ENCODE data around the gene TEX36.

Gene TEX36

DNA sequence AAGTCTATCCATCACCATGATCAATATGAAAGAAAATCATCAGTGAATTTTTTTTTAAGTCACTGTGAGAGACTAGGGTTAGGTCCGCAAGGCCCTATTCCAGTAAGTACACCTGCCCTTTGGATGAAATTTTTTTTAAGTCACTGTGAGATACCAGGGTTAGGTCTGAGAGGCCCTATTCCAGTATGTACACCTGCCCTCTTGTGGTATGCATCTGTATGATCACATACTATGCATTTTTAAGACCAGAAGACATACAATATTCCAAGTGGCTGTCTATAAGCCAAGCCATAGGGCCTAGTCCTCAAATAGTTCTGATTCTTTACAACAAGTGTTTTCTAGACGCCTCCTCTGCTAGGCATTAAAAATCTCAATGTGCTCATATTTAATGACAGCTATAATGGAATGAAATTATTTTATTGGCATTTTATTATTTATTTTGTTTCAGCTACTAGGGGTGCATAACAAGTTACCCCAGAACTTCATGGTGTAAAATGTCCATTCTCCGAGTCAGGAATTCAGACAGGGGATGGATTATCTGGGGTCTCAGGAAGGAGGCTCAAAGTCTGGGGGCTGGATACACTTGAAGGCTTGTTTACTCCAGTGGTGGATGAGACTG is 53.1 kb downstream of the TEX36 start:
- peak; percentile 46 for DNase-seq (ENCODE audit: low read depth)
- no peak overlapping the region for H3K4me3 ChIP-seq (ENCODE audit: low read depth, low read length)
- TF ChIP-seq, protein P1, sequence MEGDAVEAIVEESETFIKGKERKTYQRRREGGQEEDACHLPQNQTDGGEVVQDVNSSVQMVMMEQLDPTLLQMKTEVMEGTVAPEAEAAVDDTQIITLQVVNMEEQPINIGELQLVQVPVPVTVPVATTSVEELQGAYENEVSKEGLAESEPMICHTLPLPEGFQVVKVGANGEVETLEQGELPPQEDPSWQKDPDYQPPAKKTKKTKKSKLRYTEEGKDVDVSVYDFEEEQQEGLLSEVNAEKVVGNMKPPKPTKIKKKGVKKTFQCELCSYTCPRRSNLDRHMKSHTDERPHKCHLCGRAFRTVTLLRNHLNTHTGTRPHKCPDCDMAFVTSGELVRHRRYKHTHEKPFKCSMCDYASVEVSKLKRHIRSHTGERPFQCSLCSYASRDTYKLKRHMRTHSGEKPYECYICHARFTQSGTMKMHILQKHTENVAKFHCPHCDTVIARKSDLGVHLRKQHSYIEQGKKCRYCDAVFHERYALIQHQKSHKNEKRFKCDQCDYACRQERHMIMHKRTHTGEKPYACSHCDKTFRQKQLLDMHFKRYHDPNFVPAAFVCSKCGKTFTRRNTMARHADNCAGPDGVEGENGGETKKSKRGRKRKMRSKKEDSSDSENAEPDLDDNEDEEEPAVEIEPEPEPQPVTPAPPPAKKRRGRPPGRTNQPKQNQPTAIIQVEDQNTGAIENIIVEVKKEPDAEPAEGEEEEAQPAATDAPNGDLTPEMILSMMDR (IDR thresholded peaks at IDR 0.05; ENCODE audit: insufficient read depth, low read depth, low read length, missing control alignments) = peak; percentile 36

DNA sequence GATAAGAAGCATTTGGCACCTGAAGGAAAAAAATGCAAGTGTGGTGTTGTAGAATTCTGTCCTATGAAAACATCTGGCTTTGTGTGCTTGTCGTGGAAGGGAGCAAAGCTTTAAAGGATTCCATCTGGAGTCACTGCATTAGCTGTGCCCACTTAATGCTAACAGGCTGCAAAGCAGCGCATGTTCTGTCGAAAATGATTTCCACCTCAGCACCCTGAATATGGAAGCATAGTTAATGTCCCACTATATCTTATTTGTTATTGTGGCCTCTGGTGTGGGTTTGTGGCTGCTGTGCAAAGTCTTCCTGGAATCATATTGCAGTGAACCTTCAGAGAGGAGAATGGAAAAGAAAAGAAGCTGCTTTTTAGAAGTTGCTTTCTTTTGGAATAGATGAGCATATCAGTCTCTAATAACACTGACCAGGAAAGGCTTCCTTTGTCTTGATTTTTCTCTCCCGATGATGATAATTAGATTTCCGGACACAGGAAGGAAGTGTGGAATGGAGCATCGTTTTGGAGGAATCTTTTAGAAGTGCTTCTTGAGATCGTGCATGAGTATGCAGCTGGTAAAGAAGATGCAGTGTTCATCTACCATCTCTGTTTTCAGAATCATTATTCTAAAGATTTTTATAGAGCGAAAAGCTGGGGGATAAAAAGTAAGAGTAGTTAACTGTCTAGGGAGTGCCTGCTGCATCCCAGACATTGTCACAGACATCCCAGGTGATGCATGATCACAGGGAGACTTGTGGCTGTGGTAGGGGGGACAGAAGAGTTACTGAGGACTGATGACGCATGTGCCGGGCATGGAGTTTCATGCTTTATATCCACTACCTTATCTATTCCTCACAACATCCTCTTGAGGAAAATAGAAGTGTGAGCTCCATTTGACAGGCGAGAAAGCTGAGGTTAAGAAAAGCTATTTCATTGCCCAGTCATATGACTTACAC is 54.6 kb downstream of the TEX36 start:
- TF ChIP-seq, protein P1 (IDR thresholded peaks at IDR 0.05; ENCODE audit: insufficient read depth, low read depth, low read length, missing control alignments) = no peak
- H3K4me3 ChIP-seq (ENCODE audit: low read depth, low read length) = no peak overlapping the region
- no peak for DNase-seq (ENCODE audit: low read depth)

DNA sequence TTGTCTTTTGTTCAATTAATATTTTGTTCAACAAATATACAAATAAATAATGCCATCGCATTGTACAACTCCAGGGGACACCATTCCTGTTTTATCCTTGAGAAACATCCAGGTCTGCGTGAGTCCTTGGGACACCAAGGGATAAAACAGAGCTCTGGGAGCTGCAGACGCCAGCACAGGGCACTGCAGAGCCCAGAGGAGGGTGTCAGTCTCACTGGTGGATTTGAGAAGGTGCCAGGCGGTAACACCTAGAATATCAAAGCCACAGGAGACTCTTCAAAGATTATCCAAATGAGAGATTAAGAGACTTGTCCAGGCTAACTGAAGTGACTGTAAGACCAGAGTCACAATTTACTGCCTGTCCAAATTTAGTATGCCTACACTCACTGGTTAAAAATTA is 55.3 kb downstream of the TEX36 start:
- H3K4me3 ChIP-seq (ENCODE audit: low read depth, low read length) = no peak overlapping the region
- TF ChIP-seq, protein P1 (IDR thresholded peaks at IDR 0.05; ENCODE audit: insufficient read depth, low read depth, low read length, missing control alignments) = no peak
- no peak for DNase-seq (ENCODE audit: low read depth)

DNA sequence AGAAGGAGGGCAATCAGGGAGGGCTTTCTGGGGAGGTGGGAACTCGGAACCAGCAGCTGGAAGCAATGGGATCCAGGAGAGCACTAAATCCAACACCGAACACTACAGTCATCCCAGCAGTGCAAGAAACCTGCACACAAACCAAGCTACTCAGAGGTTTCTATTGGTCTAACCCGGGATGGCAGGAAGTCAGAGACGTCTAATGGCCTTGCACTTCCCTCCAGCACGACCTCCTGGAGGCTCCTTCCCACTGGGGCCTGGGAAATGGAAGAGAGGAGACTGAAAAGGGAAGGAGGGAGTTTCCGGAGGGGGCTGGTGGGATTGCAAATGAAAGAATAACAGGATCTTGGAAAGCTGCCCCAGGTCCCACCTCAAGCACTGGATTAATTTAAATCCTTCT is 56.3 kb downstream of the TEX36 start:
- H3K4me3 ChIP-seq (ENCODE audit: low read depth, low read length) = no peak overlapping the region
- DNase-seq (ENCODE audit: low read depth) = no peak

DNA sequence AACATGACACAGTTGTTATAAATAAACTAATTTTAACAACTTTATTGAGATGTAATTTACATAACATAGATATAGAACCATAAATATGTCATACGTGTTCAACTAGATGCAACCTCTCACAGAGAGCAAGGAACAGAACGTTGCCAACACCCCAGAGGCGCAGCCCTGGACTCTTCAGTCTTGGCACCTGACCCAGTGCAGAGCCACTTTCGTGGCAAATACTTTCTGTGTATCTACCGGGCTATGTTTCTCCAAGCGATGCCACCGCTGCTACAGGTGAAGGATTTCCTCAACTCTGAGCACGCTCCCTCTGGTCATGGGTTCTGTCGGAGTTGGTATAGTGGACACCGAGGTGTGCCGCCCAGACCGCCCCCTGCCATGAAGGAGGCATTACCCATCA is 57.4 kb downstream of the TEX36 start:
- no peak for DNase-seq (ENCODE audit: low read depth)
- H3K4me3 ChIP-seq (ENCODE audit: low read depth, low read length) = no peak overlapping the region
- TF ChIP-seq, protein P1 (IDR thresholded peaks at IDR 0.05; ENCODE audit: insufficient read depth, low read depth, low read length, missing control alignments) = no peak

More for the DNA sequence above, 56.3 kb downstream of the TEX36 start:
- TF ChIP-seq, protein P1 (IDR thresholded peaks at IDR 0.05; ENCODE audit: insufficient read depth, low read depth, low read length, missing control alignments) = no peak

DNA sequence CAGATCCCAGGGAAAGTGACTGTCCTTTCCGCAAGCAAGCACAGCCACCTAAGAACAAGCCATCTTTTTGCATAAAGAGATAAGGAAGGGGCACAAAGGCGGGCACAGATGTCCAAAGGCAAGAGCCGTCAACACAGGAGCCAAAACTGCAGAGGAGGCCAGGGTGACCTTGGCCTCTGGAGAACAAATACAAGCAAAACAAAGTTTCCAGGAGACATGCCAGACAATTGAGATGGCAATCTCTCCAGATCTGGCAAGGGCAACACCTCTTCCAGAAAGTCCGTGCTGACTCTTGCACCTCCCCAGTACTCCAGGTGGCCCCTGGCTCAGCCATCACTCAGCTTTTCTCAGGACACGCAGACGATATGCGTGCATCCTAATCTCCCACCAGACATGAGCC is 58.2 kb downstream of the TEX36 start:
- TF ChIP-seq, protein P1 (IDR thresholded peaks at IDR 0.05; ENCODE audit: insufficient read depth, low read depth, low read length, missing control alignments) = no peak

More for the DNA sequence above, 58.2 kb downstream of the TEX36 start:
- H3K4me3 ChIP-seq (ENCODE audit: low read depth, low read length) = no peak overlapping the region
- no peak for DNase-seq (ENCODE audit: low read depth)

All from GM12865 (cell line).